Gastrocnemius medialis (tissue), 4 donors: ENCODE measurements around the gene GRM5.

Source experiments
- CTCF ChIP-seq, 5 experiments: fragments of 450-650 bp in 3 of 5; fragments of 200-600 bp in 2 of 5; sonication (generic) in 2 of 5; IDR thresholded peaks in 4 of 5; conservative IDR thresholded peaks in 1 of 5; 1 replicate in 4 of 5; 2 replicates in 1 of 5; pipeline ENCODE4 v1.5.1; 2016 to 2019; ENCODE audit warnings: antibody characterized with exemption in 5 of 5, mild to moderate bottlenecking in 3 of 5, moderate library complexity in 3 of 5
- POLR2A ChIP-seq, 2 donors: fragments of 450-650 bp; IDR thresholded peaks; one replicate each; pipeline ENCODE4 v1.6.1; 2017; ENCODE audit warnings: antibody characterized with exemption in 2 of 2, mild to moderate bottlenecking in 2 of 2, moderate library complexity in 2 of 2

- TF ChIP-seq CTCF (IDR thresholded peaks at IDR 0.05 in 4 of 5, conservative IDR thresholded peaks at IDR 0.05 in 1 of 5) (no peak), POLR2A (IDR thresholded peaks at IDR 0.05) (no peak)
Observed at GRCh38 chr11:88475991-88476418, 589.8 kb downstream of the GRM5 start.
